GM19043 (cell line): ENCODE results near the gene CTRB1.
"Not testable (repeated sequence)": the region's sequence is repeated elsewhere in the genome, so short reads cannot be mapped to it uniquely, and the experiment has no call there.

ENCODE experiments used
- ATAC-seq: cut with Tn5 transposase; IDR thresholded peaks from one replicate; pipeline ENCODE4 v1.9.1; 2021; ENCODE audit warnings: low read depth; ENCODE audit not compliant: unreplicated experiment

Gene CTRB1

DNA sequence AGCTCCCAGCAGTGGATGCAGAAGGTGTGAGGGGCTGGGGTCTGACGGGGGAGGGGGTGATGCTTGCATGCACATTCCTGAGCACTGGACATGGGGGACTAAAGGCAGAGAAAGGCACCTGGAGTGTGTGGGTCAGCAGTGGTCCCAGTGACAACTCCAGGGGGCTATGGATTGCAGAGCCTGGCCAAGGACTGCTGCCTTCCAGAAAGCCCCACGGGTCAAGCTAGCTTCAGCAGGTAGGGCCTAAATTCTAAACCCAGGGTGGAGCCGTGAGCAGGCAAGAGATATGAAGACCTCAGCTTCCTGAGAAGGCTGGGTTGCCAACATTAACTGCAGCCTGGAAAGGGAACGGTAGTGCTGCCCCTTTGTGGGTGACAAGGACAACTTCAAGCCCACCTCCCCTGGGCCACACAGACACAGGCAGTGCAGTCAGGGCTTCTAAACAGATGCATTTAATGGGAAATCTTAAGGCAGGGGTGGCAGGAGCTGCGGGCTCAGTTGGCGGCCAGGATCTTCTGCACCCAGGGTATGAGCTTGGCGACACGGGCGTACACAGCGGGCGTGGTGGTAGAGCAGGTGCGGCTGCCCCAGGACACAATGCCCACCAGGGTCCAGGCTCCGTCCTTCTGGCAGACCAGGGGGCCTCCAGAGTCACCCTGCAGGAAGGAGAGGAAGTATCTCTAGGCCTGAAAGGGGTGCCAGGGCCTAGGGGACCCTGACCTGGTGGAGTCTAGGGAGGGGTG is 14.9 kb upstream of the CTRB1 start:
- no peak for ATAC-seq

DNA sequence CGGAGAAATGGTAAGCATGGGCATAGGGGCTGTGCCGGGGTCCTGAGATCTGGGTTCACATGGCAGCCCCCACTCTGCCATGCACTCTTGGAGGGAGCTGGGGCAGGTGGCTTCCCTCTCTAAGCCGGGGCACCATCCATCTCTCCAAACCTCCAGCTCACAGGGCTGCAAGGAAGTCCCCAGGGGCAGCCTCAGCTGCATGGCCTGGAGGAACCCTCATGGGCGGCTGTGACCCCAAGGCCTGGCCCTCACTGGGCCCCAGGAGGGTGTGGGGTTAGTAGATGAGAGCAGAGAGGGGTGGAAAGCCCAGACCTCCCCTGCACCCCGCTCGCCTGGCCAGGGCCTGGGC is 14.4 kb upstream of the CTRB1 start:
- ATAC-seq = no peak

DNA sequence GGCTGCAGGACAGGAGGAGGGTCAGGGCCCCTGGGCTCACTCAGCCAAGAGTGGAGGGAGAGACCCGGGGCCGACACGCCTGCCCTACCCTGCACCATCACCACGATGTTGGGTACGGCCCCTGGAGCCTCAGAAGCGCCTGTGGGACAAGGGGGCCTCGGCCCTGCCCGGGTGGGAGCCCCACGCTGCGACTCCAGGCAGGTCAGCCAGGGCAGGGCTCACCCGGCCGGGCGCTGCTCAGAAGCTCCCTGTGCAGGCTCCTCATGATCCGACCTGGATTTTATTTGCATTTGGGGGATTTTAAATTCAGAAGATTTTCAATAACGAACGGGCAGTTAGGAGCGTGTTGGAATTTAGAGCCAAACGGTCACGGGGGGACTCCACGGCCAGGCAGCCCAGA is 13.9 kb upstream of the CTRB1 start:
- not testable (repeated sequence) for ATAC-seq

DNA sequence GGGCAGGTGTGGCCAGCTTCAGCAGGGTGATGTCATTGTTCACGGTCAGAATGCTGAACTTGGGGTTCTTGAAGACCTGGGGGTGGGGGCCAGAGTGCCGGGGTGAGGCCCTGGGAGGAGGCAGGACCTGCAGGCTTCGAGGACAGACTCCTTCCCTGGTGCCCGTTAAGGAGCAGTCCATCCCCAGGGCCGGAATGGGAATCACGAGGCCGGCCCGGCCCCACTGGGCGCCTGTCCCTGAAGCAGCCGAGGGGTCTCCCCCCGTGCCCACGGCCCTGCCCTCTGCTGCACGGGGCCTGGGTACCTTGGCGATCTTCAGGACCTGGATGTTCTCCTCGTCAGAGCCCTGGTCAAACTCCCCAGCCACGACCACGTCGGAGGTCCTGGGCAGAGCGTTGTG is 13.3 kb upstream of the CTRB1 start:
- ATAC-seq = not testable (repeated sequence)

DNA sequence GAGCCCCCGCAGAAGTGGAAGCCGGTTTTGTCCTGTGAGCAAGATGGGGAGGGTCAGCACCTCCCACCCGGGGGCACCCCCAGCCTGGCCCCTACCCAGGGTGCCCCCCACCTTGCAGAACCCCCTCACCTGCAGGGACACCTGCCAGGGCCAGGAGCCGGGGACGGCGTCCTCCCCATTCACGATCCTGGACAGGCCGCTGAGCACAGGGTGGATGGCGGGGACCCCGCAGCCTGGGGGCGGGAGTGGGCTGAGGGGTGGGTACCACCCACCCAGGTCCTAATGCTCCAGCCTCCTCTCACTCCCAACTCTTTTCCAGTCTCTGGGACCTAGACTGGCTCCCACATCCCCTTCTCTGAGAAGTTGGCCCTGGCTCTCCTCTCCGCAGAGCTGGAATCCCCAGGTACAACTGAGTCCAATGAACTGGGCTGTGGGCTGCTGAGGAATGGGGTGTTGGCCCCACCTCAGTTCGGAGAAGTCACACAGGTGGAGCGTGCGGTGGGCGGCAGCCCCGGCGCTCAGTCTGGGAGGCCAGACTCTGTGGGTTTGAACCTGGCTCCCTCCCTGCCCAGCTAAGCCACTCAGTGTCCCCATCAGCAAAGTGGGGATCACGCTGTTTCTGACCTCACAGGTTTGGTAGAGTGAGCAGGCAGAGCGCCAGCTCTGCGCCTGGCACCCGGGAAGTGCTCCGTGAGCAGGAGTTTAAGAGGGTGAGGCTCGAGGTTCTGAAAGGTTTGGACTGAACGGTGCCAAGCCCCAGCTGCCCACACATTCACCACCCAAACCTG is 12.6 kb upstream of the CTRB1 start:
- ATAC-seq = not testable (repeated sequence)

DNA sequence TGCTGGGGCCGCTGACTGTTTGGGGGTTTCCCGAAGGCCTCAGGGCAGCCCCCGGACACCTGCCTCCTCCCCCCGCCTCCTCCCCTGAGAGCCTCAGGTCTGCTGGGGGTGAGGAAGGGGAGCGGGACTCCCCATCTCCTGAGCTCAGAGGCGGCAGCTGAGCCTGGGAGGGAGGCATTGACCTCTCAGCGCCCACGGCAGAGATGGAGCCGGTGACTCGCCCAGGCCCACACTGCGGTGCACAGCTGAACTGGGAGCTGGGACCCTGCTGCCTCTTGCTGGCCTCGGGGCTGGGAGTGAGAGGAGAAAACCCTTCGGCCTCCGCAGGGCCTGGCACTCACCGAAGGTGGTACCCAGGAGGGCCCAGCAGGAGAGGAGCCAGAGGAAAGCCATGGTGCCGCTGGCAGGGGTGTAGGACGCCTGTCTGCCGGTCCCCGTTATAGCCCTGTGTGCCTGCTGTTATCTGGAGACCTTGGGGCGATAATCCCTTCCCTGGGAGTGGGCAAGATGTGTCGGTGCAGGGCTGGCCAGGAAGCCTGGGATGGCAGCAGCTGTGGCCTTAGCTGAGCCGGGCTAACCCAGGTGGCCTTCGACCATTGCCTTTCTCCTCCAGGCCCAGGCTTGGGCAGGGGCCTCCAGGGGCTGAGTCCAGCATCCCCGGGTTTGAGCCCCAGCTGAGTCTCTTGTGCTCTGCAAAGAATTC is 11.9 kb upstream of the CTRB1 start, which contains the start of gene CTRB2:
Gene CTRB2 (minus strand): TSS at position 413 of the 703 bp plus-strand sequence. CDS start 20 bp downstream, at position 393.
- no peak for ATAC-seq

DNA sequence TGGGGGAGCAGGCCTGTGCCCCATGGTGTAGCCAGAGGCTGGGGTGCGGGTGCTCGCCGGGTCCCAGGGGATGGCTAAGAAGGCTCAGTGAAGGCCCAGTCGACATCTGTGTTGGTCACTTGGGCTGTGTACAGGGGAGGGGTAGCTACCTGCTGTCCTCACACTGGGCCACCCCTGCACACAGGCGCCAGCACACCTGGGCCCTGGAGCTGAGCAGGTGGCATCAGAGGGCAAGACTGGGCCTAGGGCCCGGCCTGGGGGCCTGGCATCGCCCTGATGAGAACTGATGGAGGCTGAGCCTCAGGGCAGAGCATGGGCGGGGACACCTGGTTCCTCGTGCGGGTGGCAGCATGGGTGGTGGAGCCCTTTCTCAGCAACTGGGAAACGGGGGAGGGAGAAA is 11.0 kb upstream of the CTRB1 start:
- no peak for ATAC-seq

DNA sequence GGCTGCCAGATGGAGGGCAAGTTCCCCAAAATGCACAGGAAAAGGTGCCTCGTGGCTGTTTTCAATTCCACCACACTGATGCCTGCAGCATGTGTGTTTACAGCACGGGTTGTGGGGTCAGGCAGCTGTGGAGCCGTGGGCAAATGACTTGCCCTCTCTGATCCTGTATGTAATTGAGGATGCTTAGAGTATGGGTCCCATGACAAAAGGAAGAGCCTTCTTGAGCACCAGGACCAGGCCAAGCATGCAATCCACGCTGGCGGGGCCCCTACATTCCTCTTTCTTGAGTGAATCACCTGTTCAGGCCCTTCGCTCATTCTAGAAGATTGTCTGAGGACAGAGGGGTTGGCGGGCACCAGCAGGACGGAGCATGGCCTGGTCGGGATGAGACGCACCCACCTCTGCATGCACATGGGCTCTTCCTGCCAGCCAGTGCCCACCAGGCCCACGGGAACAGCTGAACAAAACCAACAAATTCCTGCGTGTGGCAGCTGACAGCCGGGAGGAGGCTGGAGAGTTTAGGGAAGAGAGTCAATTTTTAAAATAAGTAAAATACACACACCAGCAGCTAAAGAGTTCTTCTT is 10.5 kb upstream of the CTRB1 start:
- no peak for ATAC-seq

DNA sequence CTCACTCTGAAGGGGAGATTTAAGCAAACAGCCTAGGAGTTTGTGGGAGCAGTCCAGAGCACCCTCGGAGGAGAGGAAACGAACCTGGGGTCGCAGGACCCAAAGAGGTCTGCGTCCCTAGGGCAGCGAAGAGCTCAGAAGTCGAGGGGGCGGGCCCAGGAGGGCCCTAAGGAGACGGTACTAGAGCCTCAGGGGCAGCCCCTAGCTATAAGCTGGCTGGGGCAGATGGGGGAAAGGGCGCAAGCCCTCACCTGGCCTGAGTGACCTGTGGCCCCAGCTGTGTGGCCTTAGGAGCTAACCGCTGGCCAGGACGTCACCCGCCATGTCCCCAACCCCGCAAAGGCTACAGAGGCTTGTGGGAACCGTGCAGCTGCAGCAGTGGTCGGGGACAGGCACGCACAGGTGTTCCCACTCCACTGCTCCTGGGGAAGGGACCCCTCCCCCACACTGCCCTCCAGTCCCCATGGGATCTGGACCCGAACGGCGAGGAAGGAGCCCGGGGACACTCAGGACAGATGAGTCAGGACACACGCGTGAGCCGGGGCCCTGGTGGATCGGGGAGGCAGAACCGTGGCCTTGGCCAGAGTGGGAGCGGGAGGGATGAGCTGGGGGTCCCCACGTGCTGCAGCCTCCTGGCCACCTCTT is 9.8 kb upstream of the CTRB1 start:
- no peak for ATAC-seq

DNA sequence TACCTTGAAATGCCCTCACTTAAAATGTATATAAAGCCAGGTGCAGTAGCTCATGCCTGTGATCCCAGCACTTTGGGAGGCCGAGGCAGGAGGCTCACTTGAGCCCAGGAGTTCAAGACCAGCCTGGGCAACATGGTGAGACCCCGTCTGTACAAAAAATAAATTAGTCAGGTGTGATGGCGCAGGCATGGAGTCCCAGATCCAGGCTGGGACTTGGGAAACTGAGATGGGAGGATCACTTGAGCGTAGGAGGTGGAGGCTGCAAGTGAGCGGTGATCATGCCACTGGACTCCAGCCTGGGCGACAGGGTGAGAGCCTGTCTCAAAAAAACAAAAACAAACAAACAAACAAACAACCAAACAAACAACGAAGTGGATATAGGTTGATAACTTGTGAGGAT is 9.3 kb upstream of the CTRB1 start:
- ATAC-seq = not testable (repeated sequence)

DNA sequence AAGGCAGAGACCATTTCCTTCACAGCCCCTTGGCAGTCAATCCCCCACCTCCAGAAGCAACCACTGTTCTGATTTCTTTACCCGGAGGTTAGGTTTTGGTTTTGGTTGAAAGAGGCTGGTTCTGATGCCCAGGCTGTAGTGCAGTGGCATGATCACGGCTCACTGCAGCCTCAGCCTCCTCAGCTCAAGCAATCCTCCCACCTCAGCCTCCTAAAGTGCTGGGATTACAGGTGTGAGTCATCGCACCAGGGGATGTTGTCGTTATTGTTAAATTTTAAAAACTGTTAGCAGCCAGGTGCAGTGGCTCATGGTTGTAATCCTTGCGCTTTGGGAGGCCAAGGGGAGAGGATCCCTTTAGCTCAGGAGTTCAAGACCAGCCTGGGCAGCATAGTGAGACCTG is 8.8 kb upstream of the CTRB1 start:
- ATAC-seq = no peak

DNA sequence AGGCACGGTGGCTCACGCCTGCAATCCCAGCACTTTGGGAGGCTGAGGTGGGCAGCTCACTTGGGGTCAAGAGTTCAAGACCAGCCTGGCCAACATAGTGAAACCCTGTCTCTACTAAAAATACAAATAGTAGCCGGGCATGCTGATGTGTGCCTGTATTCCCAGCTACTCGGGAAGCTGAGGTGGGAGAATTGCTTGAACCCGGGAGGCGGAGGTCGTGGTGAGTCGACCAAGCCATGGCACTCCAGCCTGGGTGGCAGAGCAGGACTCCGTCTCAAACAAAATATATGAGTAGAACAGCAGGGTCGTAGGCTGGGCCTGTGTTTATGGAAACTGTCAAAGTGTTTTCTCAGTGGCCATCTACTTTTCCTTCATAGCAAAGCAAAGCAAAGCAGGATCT is 7.5 kb upstream of the CTRB1 start:
- not testable (repeated sequence) for ATAC-seq

DNA sequence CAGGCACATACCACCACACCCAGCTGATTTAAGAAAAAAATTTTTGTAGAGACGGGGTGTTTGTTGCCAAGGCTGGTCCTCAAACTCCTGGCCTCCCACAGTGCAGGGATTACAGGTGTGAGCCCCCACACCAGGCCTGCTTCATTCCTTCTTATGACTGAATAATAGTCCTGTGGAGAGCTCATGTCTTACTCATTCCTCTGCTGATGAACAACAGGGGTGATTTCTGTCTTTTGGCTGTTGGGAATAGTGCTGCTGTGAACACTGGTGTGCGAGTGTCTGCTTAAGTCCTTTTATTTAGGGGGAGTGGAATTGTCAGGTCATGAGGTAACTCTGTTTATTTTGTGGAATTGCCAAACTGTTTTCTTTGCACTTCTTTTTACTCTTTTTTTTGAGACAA is 2.7 kb upstream of the CTRB1 start:
- ATAC-seq = no peak

DNA sequence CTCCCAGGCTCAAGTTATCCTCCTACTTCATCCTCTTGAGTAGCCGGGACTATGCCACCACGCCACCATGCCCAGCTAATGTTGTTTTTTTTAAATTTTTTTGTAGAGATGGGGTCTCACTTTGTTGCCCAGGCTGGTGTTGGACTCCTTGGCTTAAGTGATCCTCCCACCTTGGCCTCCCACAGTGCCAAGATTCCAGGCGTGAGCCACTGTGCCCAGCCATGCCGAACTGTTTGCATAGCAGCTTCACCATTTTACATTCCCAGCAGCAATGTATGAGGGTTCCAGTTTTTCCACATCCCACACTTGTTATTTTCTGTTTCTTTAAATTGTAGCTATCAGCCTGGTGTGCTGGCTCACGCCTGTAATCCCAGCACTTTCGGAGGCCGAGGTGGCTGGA is 2.2 kb upstream of the CTRB1 start:
- ATAC-seq = no peak

DNA sequence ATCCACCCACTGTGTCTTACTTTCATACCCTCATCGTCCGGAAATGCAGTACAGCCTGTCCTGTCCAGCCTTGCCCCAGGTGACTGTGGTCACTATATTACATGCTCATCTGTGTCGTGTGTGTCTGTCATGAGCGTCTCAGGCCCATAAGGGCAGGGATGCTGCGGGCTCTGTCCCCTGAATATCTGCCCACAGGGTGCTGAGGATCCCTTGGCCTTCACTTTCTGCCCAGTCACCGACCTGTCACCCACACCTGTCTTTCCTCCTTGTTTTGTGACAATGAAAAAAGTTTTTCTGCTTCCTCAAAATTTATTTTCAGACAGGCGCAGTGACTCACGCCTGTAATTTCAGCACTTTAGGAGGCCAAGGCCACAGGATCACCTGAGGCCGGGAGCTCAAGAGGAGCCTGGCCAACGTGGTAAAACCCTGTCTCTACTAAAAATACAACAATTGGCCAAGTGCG is 1.4 kb upstream of the CTRB1 start:
- no peak for ATAC-seq

DNA sequence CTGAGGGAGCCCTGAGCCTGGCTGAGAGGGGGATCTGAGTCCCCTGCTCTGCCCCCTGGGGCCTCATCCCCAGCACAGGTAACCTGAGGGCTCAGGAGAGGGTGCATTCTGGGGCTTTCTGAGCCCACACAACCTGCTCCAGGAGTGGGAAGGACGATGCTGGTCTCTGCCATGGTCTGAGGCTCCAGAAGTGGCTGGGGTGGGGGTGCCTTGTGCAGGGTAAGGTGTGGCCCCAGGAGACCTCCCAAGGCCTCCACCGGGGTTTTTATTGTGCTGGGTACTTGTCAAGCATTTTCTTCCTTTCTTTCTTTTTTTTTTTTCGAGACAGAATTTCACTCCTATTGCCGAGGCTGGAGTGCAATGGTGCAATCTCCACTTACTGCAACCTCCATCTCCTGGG is 300 bp downstream of the CTRB1 start:
- ATAC-seq = no peak

DNA sequence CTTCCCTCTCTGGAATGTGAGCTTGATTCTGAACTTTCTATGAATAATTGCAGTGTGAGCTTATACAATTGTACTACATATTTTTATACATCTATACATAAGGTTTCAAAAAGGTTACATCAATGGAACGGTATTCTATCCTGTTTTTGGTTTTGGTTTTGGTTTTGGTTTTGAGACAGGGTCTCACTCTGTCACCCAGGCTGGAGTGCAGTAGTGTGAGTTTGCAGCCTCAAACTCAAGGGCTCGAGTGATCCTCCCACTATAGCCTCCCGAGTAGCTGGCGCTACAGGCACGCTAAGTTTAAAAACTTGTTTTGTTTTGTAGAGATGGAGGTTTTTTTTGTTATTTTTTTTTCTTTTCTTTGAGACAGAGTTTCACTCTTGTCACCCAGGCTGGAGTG is 1.1 kb downstream of the CTRB1 start:
- ATAC-seq = no peak

DNA sequence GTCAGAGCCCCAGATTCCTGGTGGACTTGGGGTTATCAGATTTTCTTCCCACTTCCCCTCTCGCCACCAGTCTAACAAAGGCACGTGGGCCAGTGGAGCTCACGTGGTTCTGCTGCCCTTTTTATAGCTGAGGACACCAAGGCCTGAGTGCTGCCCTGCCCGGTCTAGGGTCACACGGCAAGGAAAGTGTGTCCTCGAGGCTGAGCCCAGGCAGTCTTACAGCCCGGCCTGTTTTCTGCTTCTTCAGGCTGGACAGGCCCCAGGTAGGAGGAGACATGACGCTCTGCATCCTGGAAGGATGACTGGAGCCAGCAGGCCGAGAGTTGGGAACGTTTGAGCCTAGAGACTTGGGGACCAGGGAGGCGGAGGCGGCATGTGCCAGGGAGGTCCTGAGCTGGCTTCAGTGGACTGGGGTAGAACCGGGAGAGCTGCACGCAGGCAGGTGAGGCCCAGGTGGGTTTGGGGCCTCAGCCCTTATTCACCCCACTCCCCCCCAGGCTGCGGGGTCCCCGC is 3.5 kb downstream of the CTRB1 start:
- no peak for ATAC-seq

DNA sequence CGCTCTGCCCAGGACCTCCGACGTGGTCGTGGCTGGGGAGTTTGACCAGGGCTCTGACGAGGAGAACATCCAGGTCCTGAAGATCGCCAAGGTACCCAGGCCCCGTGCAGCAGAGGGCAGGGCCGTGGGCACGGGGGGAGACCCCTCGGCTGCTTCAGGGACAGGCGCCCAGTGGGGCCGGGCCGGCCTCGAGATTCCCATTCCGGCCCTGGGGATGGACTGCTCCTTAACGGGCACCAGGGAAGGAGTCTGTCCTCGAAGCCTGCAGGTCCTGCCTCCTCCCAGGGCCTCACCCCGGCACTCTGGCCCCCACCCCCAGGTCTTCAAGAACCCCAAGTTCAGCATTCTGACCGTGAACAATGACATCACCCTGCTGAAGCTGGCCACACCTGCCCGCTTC is 4.3 kb downstream of the CTRB1 start:
- ATAC-seq = not testable (repeated sequence)
